Choroid plexus epithelial cell (primary cell): ENCODE data around the gene LAPTM5.
A peak's percentile ranks its signal among the peaks of the same experiment; 100 is the strongest.

Source experiments
- DNase-seq: peaks from one replicate; pipeline ENCODE4 v3.0.0-alpha.2; 2010; ENCODE audit warnings: low read depth
- H3K4me3 ChIP-seq: 2 replicates; pipeline ENCODE4 v1.5.1; 2011; ENCODE audit warnings: low read depth, mild to moderate bottlenecking, control low read depth, low read length, moderate library complexity
- TF ChIP-seq, protein P1 (sequence below): conservative IDR thresholded peaks from 2 replicates; pipeline ENCODE4 v1.5.1; 2011; ENCODE audit warnings: low read depth, mild to moderate bottlenecking, control low read depth, inconsistent platforms, low read length, moderate library complexity

Gene LAPTM5

DNA sequence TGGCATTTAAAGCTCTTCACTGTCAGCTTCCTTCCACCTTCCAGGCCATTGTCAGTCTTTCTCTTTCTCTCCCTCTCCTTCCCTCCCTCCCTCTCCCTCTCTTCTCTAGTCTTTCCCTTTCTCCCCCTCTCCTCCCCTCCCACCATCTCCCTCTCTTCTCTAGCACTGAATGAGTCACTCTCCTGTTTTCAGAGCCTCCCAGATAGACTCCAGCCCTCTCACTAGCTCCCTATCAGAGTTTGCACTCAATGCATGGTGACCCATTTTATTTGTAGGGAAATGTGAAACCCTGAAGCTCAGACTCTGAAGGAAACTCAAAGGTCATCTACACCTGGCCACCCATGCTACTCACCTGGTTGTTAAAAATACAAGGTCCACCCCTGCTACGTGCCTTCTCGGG lies 29.8 kb downstream of the LAPTM5 start:
- TF ChIP-seq, protein P1, sequence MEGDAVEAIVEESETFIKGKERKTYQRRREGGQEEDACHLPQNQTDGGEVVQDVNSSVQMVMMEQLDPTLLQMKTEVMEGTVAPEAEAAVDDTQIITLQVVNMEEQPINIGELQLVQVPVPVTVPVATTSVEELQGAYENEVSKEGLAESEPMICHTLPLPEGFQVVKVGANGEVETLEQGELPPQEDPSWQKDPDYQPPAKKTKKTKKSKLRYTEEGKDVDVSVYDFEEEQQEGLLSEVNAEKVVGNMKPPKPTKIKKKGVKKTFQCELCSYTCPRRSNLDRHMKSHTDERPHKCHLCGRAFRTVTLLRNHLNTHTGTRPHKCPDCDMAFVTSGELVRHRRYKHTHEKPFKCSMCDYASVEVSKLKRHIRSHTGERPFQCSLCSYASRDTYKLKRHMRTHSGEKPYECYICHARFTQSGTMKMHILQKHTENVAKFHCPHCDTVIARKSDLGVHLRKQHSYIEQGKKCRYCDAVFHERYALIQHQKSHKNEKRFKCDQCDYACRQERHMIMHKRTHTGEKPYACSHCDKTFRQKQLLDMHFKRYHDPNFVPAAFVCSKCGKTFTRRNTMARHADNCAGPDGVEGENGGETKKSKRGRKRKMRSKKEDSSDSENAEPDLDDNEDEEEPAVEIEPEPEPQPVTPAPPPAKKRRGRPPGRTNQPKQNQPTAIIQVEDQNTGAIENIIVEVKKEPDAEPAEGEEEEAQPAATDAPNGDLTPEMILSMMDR: no peak
- peak; percentile 52 for DNase-seq
- H3K4me3 ChIP-seq: no peak overlapping the region

DNA sequence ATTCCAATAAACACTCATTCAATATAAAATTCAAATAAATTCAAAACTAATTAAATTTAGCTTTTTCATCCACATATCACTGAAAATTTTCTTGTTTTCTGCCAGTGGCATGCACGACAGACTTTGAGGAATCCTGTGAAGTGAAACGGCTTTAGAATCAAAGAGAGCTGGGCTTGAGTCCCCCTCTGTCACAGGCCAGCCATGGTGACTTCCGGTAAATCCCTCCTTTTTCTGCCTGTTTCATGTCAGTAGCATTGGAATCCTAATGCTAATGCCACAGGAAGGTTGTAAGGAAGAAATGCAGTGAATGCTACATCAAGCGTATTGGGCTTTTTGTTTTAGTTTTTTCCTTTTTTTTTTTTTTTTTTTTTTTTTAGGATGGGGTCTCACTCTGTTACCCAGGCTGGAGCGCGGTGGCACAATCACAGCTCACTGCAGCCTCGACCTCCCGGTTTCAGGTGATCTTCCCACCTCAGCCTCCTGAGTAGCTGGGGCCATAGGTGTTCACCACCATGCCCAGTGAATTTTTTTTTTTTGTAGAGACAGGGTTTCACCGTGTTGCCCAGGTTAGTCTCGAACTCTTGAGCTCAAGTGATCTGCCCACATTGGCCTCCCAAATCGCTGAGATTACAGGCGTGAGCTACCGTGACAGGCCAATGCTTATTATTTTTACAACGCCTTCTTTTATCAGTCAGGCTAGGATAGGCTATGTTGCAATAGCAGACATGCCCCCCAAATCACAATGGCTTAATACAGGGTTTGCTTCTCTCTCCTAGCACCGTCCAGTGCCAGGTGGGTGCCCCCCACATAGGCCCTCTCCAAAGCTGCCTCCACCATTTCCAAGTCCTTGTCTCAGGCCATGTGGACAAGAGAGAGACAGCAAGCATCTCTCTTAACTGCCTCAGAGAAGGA lies 30.5 kb downstream of the LAPTM5 start:
- no peak for DNase-seq
- TF ChIP-seq, protein P1: no peak
- H3K4me3 ChIP-seq: no peak overlapping the region

DNA sequence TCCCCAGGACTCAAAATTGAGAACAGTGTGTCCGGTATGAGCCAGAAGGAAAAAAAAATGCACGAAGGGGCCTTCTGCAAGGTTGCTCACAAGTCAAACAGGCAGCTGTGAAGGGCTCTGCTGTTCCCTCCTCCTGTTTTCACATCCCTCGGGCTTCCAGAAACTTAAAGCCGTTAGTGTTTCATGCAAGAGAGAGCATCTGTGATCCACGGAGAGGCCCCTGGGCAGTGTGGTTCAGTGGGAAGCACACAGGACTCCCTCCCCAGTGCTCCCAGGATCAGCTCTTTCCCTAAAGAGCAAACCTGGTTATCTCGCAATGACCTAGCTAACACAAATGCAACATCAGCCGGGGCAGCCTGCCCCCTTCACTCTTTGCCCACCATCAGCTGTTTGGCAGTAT lies 31.3 kb downstream of the LAPTM5 start:
- TF ChIP-seq, protein P1: no peak
- no peak overlapping the region for H3K4me3 ChIP-seq
- DNase-seq: no peak

DNA sequence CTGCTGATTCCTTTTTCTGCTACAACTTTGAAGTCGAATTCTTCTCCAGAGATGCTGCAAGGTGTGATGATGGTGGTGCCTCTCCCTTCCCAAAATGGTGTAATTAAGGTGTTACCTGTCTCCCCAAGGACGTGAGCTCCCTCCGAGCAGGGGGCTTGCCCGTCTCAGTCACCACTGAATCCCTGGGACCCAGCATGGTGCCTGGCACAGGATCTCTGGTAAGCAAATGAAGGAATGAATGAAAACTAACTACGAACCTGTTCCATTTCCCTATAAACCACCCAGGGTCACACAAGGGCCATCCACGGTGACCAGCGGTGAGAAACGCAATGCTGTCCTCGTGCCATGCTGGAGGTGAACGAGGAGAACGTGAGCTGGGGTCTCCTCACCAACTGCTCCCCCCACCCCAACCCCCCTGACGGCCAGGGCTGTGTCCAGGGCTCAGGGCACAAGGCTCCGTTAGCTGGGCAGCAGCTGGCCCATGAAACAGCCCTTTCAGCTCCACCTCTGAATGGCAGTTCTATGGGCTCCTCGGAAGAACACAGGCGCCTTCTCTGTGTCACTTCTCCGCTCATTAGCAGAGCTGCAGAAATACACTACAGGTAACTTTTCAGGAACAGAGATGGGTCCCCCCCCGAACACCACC lies 32.0 kb downstream of the LAPTM5 start:
- DNase-seq: no peak
- H3K4me3 ChIP-seq: no peak overlapping the region
- TF ChIP-seq, protein P1: no peak

DNA sequence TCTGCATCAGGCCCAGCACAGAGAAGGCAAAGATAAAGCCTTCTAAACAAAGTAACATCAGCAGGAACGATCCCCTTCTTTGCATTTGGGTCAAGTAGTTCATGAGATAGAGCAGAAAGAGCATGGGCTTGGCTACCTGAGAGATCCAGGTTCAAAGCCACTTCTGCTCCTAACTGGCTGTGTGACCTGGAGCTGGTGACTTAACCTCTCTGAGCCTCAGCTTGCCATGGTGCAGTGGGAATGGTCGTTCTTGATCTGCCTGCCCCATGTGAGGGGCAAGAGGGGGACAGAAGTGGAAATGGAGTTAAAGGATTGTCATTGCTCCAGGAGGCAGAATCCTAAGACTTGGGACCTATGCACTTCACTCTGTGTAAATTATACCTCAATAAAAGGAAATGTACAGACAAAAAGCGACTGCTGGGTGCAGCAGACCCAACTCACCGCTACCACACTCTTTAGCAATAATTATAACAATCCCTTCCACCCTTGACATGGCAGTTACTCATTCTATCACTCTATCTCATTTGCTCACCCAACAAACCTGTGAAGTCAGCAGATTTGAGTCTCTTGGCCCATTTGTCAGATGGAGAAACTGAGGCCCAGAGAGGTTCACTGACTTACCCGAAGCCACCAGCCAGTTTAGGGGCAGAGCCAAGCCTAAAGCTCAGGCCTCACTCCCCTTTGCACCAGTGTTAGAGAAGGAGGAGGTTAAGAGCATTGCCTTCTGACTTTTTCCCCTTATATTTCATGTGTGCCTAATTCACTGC lies 32.7 kb downstream of the LAPTM5 start:
- DNase-seq: no peak
- H3K4me3 ChIP-seq: no peak overlapping the region
- TF ChIP-seq, protein P1: no peak

DNA sequence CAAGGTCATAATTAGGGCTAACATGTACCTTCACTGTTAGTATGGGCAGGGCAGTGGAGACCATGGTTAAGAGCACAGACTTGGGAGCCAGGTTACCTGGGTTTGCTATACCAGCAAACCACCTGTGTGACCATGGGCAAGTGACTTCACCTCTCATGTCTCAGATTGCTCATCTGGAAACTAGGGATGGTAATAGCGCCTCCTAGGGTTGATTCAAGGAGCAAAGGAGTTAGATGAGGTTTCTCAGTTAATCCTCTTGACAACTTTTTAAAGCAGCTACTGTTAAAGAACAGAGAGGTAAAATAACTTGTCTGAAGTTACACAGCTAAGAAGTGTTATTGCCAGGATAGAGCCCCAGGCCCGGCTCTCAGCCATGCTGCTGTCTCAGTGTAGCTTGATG lies 33.4 kb downstream of the LAPTM5 start:
- H3K4me3 ChIP-seq: no peak overlapping the region
- DNase-seq: no peak
- TF ChIP-seq, protein P1: peak; percentile 25
